ENCODE results near the gene ACACA.
"Not testable (repeated sequence)": the region's sequence is repeated elsewhere in the genome, so short reads cannot be mapped to it uniquely, and the experiment has no call there.

The ACACA gene

DNA sequence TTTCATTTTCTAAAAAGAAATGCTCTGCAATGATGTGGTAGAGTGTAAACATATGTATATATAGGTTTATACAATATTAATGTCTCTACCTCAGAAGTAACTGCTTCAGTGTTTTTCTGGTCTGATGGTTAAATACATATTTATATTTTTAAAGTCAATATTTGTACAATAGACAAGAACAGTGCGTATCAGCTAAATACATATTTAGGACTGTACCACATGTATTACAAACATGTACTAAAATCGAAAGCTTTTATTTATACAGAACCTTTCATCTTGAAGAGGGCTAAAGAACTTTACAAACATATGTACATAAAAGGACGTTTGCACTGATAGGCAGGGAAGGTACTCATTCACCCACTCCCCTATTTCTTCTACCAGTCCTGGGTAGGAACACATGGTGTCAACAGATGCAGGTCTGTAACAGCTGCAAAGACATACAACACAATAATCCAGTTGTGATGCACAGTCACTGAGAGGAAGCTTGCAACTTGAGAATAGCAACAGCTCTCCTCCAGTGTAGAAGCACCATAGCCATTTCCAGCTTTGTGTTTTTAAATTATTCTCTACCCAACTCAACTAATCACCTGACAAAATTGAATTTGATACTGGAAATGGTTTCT, 237.8 kb downstream of the ACACA start:
- DNase-seq = no peak

DNA sequence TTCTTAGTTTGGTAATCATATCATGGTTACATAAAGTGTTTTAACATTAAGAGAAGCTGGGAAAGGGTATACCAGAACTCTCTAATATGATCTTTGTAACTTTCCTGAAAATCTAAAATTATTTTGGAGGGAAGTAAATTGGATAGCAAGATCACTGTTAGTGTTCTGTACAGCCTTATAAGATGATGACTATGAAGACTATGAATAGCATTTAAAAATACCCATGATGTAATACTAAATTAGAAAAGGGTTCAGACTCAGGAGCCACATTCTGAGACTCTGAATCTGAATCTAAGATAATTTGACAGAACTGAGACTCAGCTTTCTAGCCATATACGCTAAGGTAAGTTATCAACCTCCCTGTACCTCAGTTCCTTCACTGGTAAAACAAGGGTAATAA, 238.9 kb downstream of the ACACA start:
- no peak for DNase-seq

DNA sequence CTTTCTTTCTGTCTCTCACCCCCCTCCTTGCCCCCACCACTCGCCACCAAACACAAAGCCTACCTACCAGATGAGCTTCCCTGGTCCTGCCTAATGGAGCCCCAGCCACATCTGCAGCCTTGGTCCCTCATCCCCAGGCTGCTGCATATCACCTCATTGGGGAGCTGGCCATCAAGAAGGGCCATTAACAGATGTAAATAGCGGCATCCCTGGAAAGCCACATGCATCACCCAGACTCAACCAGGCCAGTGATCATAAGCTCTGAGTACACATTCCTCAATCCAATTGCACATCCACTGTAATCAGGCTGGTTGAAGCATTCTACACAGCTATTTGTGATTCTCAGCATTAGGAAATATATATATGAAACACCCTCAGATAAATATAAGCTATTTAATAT, 242.6 kb downstream of the ACACA start:
- no peak for DNase-seq

DNA sequence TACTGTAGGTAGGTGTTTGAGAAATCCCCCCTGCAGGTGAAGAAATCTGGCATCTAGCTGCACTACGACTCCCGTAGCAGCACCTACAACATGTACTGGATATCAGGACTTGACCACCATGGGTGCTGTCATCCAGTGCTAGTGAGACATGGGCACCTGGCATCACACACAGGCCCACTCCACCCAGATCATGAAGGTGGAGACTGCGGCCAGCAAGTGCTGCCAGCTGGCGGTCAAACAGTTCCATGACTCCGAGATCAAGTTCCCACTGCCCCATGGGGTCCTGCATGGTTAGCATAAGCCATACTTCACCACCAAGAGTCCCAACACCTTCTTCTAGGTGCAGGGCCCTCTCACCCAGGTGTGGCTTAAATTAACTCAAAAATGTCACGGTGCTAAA, 243.8 kb downstream of the ACACA start:
- DNase-seq = no peak

DNA sequence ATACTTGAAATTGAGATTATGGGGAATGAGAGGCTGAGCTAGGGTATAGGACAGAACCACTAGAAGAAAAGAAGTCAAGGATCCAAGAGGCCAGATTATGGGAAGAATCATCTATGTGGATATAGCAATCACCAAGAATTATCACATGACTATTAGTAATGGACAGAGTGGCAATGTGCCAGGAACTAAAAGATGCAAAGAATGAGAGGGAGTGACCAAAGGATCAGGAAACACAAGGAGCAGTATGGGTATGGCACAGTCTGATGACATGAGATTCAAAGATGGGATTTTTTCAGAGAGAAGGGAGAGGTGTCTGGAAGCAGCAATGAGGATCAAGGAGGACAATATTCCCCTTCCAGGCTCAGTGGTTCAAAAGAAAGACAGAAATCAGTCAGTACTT, 245.7 kb downstream of the ACACA start:
- no peak for DNase-seq

DNA sequence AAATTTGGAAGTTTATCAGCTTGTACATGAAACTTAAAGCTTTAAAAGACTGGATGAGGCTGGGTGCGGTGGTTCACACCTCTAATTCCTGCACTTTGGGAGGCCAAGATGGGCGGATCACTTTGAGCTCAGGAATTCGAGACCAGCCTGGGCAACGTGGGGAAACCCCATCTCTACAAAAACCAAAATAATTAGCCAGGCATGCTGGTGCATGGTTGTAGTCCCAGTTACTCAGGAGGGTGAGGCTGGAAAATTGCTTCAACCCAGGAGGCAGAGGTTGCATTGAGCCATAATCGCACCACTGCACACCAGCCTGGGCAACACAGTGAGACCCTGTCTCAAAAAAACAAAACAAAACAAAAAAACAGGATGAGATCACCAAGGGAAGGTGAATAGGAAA, 248.3 kb downstream of the ACACA start:
- no peak for DNase-seq

DNA sequence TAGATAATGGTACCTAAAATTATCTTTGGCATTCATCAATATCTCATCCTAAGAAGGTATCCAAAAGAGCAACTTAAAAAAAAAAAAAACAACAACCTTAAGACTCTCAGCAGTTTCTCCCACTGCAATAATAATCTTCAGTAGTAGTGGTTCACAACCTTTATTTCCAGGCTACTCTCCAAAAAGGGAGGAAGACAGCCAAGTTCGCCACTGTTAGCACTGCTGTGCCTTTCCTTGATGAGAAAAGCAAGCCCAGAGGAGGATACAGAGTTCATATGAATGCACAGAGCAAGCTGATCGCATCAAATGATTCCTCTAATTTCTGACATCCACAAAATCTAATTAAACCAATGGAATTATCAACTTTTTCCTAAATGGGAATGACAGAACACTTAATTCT, 258.5 kb downstream of the ACACA start:
- no peak for DNase-seq

DNA sequence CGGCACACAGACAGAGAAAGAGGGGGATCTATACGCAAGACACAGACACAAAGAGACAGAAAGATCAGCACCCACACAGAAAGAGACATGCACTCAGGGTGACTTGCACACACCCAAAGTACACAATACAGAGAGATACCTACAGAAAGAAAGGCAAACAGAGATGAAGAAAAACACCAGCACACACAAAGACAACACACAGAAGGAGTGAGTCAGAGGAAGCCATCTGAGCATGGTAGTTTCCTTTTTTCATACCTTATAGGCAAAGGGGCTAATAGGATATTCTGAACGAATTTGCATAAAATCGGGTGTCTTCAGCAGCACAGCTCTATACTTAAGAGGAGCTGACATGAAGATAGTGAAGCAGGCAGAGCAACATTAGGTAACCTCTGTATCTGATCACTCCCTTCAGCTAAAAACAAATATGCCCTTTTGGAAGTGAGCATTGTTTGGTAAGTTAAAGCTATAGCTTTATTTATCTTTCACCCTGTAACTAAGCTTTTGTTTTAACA, 259.3 kb downstream of the ACACA start:
- no peak for DNase-seq

DNA sequence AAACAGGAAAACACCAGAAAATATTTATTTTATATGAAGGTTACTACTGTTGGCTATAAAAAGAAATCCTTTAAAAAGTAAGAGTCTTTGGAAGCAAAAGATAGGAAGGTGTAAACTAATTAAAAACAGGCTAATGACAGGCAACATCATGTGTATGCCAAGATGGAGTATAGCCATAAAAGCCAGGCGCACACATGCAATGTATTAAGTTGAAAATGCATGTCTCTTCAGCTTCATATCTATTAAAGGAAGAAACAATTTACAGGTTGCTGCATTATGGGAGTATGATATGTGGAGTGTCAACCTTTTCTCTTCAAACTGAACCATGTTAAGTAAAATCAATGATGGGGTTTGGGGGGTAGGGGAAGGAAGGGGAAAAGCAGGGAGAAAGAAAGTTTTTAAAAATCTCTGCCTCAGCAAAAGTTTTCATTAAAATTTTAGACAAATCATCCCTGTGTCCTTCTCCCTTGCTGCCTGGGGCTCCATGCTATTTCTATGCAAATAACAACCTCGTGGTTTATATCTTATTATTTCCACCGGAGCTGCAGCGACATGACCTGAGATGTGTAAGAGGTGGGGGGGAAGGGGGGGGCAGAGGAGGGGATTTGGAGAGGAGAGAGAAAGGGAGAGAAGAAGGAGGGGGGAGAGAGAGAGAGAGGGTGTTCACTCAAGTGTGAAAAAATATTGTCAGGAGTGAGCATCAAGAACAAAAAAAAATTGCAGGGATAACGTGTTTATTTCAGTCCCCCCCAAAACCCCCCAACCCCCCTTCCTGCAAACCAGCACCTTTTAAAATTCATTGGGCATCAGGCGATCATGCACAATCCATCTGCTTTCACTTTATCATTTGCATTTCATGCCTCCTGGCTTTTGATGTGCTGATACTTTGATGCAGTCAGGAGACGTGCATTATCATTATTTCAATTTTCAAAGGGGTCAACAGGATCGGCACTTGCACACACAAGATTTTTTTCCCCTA, 260.3 kb downstream of the ACACA start:
- no peak for DNase-seq

DNA sequence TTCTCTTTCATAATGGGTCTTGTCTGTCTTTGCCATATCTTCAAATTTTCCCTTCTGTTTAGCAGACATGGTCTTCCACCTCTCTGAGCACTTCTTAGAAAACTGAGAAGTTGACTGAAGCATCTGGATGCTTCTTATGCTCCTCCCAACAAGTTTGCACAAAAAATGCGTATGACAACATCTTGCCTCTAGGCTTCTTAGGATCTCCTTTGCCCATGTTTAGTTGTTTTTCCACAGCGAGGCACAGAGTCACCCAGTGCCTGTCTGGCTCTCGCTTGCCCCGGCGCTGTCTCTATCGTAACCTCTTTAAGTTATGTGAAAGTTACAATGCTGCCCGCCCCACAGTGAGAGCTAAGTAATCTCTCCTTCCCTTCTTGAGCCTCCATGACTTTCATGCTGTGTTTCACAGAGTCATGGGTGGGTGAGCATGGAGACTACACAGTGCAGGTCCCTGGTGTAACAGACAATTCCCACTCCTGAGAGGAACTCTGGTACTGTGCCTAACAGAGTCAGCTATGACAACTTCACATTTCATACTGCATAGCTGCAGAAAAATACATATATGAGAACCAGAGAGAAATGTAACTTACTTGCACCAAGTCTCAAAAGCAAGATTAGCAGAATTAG, 262.4 kb downstream of the ACACA start:
- DNase-seq = no peak

DNA sequence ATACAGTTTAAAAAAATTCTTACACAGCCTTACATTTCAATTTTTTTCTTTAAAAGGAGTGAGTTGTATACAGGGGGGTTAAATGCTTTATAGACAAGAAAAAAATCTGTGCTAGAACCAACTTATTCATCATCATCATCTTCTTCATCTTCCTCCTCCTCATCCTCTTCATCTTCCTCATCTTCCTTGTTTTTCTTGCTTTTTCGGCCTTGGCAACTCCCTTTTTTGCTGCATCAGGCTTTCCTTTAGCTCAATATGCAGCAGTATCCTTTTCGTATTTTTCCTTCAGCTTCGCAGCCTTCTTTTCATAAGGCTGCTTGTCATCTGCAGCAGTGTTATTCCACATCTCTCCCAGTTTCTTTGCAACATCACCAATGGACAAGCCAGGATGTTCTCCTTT, 263.1 kb downstream of the ACACA start:
- not testable (repeated sequence) for DNase-seq

DNA sequence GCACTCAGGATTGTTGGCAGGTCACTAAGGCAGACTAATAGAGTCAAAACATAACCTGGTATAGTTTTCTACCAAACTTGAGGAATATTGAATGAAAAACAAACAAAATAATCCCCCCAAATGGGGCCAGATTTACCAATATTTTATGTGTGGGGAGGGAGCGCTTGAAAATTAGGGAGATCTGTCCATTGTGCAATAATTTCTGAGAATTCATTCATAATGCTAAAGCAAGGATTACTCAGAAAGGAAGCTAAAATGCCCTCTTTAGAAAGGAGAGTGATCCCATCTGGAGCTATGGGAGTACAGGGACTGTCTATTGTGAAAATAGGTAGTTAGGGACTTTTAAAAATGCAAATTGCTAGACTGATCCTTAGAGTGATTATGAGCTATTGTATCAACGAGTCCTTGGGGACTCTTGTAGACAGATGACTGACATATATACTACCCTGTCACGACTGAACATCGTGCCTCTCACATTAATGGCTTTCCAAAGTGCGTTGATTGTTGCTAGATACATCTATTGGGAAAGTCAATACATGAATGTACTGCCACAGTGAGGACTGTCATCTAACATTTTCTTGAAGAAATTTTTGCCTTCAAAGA, 264.2 kb downstream of the ACACA start:
- DNase-seq = no peak

DNA sequence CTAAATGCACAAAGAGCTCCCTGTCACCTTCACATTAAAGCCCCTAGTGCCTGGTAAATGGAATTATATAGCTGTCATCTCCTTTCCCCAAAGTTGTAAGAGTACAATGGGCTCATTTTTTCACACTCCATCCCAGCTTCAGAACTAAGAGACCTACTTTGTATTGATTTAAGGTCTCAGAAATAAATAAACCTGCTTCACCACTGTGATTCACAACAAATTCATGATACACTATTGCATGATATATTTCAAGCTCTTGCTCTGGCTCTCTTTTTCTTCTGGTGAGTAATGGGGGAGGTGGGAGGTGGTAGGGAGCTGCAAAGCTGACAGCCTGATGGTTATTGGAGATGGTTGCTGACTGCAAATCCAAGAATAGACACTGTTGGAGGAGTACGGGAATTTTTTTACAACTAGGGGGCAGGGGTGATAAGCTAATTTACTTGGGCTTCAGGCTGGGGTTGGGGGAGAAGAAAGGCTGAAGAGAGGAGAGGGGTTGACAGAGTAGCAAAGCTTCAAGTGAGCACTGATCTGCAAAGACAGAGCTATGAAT, 268.0 kb downstream of the ACACA start:
- DNase-seq = no peak

DNA sequence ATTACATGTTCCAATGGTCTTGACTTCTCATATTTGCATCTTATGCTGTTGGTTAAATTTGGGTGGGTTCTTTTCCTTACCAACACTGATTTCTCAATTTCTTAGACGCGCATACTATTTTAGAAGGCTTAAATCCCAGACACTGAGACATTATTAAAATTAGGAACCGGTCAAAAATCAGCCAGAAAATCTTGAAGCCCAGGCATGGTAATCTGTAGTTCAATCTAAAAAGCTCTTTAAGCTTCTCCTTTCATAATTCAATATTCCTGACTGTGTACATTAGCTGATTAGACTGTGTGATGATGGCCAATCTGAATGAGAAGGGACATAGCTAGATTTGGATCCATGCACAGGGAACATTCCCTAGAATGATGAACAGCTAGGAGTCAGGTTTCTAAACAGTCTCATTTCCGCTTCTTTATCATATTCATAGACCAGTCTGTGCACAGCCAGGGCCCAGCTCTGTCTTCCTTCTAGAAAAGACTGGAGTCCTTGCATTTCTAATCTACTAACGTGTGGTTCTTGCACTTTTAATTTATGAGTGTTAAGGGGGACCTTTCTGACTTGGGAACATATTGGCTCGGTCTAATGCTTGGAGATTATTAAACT, 268.6 kb downstream of the ACACA start:
- no peak for DNase-seq

DNA sequence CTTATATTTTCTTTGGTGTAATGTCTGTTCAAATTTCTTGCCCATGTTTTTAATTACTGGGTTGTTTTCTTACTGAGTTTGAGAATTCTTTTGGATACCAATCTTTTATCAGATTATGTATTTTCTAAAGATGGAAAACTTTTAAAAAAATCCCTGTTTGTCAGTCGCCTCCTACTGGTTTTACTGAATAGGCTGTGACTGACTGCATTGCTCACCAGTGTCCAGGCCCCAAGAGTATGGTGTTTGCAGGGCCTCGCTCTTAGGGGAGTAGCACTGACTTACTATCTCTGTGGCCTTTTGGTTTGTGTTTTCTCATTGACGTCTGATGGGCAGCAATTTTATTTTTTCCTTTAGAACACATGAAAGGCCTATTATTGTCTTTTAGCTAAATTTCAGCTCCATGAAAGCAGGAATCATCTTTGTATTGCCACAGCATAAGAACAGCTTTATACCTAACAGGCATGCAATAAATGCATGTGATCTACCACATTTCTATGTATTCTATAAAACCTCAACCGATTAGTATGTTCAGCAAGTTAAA, 269.5 kb downstream of the ACACA start:
- no peak for DNase-seq

DNA sequence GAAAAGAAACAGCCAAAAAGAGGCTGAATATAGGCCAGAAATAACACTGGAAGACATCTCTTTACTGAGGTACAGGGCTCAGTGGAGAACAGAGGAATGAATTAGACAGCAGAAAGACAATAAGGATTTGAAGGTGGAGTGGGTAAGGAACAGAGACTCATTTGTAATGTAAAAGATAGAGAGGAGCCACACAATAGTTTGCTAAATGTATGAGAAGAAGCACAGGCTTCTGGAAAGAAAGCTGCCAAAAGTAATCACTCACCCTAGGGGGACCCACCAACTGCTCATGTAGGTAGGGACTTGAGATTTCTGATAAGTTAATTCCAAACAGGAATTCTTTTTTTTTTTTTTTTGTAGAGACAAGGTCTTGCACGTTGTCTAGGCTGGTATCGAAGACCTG, 271.1 kb downstream of the ACACA start:
- DNase-seq = no peak

DNA sequence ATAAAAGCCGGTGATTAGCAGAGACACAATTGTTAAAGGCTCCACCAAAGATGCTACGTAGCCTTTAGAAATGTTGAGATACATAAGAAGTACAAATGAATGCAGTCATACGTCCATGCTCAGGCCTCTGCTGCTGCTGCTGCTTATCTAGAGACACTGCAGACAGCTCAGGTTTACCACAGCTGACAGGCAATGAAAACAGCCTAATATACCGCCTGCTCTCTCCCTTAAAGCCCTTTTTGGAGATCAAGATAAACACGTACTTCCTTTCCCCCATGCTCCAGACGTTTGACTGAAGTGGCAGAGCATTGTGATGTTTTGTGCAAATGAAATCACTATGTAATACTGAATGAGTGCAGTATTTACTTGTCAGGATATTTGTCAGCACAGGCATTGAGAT, 272.6 kb downstream of the ACACA start:
- no peak for DNase-seq

DNA sequence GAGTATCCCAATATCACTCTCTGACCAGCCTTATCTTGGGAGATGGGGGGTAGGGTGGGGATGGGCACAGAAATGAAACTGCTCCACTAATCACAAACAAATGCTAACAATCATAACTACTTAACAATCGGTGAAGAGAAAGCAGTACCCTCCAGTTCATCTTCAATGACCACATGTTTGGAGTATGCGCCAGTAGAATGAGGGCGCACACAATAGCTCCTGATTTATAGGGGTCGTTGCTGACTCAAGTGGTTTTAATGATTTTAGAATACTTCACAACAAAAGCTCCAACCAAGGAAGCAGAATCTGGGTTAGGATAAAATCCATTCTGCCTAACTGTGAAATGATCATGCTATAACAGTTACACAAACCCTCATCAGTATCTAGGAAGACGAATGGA, 273.5 kb downstream of the ACACA start:
- no peak for DNase-seq

DNA sequence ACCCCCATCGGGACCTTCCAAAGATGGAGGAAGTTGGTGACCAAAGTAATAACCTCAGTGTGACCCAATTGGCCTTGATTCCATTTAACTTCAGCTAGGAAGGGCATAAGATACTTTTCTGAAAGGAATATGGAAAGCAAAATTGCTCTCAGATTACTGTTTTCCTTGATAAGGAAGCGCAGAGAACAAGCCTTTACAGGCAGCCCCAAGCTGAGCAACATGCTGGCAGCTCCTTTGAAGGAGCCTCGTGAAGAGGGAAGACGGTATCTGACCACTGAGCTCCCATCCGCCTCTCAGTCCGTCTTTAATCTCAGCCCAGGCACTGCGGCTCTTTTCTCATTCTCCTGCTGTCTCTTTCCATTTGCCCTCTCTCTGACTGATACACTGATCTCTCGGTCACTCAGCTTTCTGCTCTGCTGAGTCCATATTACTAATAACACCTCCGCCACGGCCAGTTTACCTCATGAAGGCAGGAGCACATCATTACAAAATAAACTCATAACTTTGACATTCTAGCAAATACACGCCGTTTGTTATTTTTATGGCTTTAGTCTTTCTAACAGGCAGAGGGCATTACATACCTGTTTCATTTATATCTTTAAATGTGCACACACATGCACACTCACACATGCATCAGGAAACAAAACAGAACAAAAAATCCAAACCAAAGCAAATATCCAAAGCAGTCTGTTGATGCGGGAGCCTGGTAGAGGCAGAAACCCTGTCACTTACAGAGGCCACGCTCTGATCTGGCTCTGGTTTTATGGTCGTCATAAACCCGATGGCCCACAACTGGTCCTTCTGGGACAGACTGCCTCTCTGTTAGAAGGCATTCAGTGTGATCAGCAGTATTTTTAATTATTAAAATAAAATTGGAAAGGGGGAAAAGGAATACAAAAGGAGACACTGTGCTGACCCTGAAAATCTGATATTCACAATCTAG, 274.7 kb downstream of the ACACA start:
- no peak for DNase-seq

DNA sequence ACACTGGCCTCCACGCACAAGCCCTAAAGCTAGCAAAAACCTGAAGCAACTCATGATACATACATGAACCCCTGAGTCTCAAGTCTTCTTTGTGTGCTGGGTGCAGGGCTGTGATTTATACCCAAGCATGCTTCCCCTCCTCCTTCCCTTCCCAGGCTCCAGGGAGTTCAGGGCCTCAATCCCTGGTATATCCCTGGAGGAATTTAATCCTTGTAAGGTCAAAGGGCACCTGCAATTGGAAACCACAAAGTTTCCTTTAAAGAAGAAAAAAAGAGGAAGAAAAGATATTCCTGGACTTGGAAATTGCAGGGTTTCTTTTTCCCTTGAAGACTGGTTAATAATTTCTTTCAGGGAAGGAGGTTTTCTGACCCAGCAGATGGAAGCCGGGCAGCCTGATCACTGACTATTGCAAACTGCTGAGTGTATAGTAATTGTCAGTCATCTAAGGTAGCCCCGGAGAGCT, 275.6 kb downstream of the ACACA start:
- no peak for DNase-seq

DNA sequence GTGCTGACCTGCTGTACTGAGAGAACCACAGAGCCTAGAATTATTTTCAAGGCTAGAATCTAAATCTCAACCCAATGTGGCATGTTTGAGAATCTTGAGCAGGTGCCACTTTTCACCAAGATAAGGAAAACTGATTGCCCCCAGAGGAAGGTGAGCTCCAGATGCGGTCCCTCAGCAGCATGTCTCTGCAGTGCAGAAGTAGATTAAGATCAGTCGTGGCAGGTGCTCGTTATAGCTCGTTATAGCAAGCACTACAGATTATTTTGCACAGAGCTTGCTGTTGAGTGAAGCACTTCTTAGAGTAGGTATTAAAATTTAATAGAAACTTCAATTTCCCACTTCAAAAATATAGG, 281.8 kb downstream of the ACACA start:
- DNase-seq = no peak

All from CD4-positive, alpha-beta T cell treated with Interleukin-12 subunit alpha and Interleukin-12 subunit beta, for 1 hour (primary cell).